ENCODE results near the gene WDR82. TPM values are rescaled to one million over a fixed set of nuclear protein-coding genes. Genes with fewer than 3 reads are reported as not detected.
"Not testable (repeated sequence)": the region's sequence is repeated elsewhere in the genome, so short reads cannot be mapped to it uniquely, and the experiment has no call there.

Gene WDR82
- total RNA-seq, 5 donors from 2014 or later (not counting 1 experiment from before 2014, with no cell fraction given) = 119 to 159 (median 154) TPM

DNA sequence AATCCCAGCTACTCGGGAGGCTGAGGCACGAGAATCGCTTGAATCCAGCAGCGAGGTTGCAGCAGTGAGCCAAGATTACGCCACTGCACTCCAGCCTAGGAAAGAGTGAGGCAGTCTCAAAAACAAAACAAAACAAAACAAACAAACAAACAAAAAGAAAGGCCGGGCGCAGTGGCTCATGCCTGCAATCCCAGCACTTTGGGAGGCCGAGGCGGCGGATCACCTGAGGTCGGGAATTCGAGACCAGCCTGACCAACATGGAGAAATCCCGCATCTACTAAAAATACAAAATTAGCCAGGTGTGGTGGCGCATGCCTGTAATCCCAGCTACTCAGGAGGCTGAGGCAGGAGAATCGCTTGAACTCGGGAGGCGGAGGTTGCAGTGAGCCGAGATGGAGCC, 3.7 kb downstream of the WDR82 start:
- POLR2A ChIA-PET = interaction anchor here in 1 of 2 donors (0.6 kb wide), 1 partner anchor 21 kb away, joined by 3 read pairs; no protein-coding TSS in a partner anchor
- H3K9me3 Mint-ChIP-seq; H3K9me3 ChIP-seq; H3K27me3 Mint-ChIP-seq; H3K27me3 ChIP-seq (replicated peaks in 1 of 2; ENCODE audit: control insufficient read depth in 2 of 2, extremely low read depth in 1 of 2, insufficient read depth in 2 of 2, low read length in 1 of 2); ATAC-seq (replicated peaks in 1 of 4); CTCF ChIA-PET: not testable (repeated sequence)
- H3K4me1 ChIP-seq (ENCODE audit: control insufficient read depth in 1 of 2, extremely low read depth in 1 of 2, insufficient read depth in 2 of 2, low read length in 2 of 2) = peaks cover 44 to 54% of the 10 kb centered on the region in 2 experiments
- H3K4me3 Mint-ChIP-seq = peak overlapping the region; percentile 89 to 92 (median 91)
- peak overlapping the region; percentile 91 to 93 for H3K27ac Mint-ChIP-seq
- H3K36me3 ChIP-seq (ENCODE audit: control insufficient read depth in 2 of 2, extremely low read depth in 1 of 2, insufficient read depth in 1 of 2, low read length in 1 of 2) = peaks cover 2 to 27% of the 10 kb centered on the region in 2 donors
- peak overlapping the region; percentile 69 to 71 for H3K4me3 ChIP-seq (ENCODE audit: control insufficient read depth in 1 of 2, extremely low read depth in 1 of 2, low read length in 1 of 2)
- H3K36me3 Mint-ChIP-seq = peaks cover 40% of the 10 kb centered on the region
- DNase-seq = peak in 1 of 35 experiments; percentile 6
- peak overlapping the region; percentile 80 for H3K27ac ChIP-seq (ENCODE audit: low read length)
- 33% methylated on average over 3 of the region's 18 CpGs for WGBS (ENCODE audit: insufficient coverage)
- H3K4me1 Mint-ChIP-seq = peaks cover 64 to 83% (median 77%) of the 10 kb centered on the region in 3 donors

DNA sequence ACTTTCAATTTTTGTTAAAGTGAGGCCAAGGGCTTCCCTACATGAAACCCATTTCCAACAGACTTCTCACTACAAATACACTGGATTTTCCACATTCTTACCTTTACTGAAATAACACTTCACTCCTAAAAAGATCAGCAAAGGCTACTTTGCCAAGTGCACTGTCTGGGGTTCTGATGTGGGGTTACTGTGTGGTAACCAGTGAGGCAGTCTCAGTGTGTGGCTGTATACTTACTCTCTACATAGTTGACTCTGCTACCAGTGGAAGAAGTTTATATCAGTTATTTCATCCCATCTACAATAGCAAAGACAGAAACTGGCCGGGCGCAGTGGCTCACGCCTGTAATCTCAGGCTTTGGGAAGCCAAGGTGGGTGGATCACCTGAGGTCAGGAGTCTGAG, 5.6 kb downstream of the WDR82 start:
- Mint-ChIP-seq H3K36me3 (peaks cover 41% of the 10 kb centered on the region), H3K4me3 (peak overlapping the region; percentile 89 to 92 (median 91)), H3K27ac (peak overlapping the region; percentile 91 to 93), H3K27me3 (no peaks in the 10 kb centered on the region), H3K4me1 (peaks cover 76 to 84% (median 84%) of the 10 kb centered on the region in 3 donors), H3K9me3 (no peaks in the 10 kb centered on the region)
- DNase-seq = peak in 1 of 35 experiments; percentile 11
- WGBS (ENCODE audit: insufficient coverage) = no CpG with 5 or more reads among the region's 3 CpGs
- Histone ChIP-seq H3K4me1 (ENCODE audit: control insufficient read depth in 1 of 2, extremely low read depth in 1 of 2, insufficient read depth in 2 of 2, low read length in 2 of 2) (peaks cover 49 to 65% of the 10 kb centered on the region in 2 experiments), H3K27me3 (replicated peaks in 1 of 2; ENCODE audit: control insufficient read depth in 2 of 2, extremely low read depth in 1 of 2, insufficient read depth in 2 of 2, low read length in 1 of 2) (no peaks in the 10 kb centered on the region), H3K4me3 (ENCODE audit: control insufficient read depth in 1 of 2, extremely low read depth in 1 of 2, low read length in 1 of 2) (peak overlapping the region in 1 of 2 donors; percentile 69), H3K36me3 (ENCODE audit: control insufficient read depth in 2 of 2, extremely low read depth in 1 of 2, insufficient read depth in 1 of 2, low read length in 1 of 2) (peaks cover 2 to 46% of the 10 kb centered on the region in 2 donors), H3K9me3 (no peaks in the 10 kb centered on the region), H3K27ac (ENCODE audit: low read length) (peak overlapping the region; percentile 80)
- ChIA-PET CTCF (interaction anchor here (0.6 to 1.9 kb wide), 4 partner anchors 9 to 42 kb away, joined by 3 to 11 read pairs (median 6); partner anchors contain the start of gene GLYCTK (in 1 of the 2)), POLR2A (interaction anchor here in 1 of 2 donors (0.6 to 0.7 kb wide), 2 partner anchors 13 to 34 kb away, joined by 3 to 6 read pairs; partner anchors contain the start of gene TWF2)
- peak in 2 of 4 experiments; percentile 19 to 43 for ATAC-seq (replicated peaks in 1 of 4)

DNA sequence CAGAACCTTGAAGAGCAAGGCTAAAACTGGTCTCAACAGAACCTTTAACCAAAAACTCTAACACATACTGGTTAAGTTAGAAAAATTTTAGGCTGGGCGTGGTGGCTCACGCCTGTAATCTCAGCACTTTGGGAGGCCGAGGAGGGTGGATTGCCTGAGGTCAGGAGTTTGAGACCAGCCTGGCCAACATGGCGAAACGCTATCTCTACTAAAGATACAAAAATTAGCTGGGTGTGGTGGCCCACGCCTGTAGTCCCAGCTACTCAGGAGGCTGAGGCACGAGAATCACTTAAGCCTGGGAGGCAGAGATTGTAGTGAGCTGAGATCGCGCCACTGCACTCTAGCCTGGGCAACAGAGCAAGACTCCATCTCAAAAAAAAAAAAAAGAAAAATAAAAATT, 6.3 kb downstream of the WDR82 start:
- H3K9me3 Mint-ChIP-seq; H3K9me3 ChIP-seq; H3K27me3 Mint-ChIP-seq; H3K27me3 ChIP-seq (replicated peaks in 1 of 2; ENCODE audit: control insufficient read depth in 2 of 2, extremely low read depth in 1 of 2, insufficient read depth in 2 of 2, low read length in 1 of 2); ATAC-seq (replicated peaks in 1 of 4): not testable (repeated sequence)
- Histone ChIP-seq H3K27ac (ENCODE audit: low read length) (peak overlapping the region; percentile 80), H3K4me3 (ENCODE audit: control insufficient read depth in 1 of 2, extremely low read depth in 1 of 2, low read length in 1 of 2) (peak overlapping the region in 1 of 2 donors; percentile 27), H3K36me3 (ENCODE audit: control insufficient read depth in 2 of 2, extremely low read depth in 1 of 2, insufficient read depth in 1 of 2, low read length in 1 of 2) (peaks cover 2 to 52% of the 10 kb centered on the region in 2 donors), H3K4me1 (ENCODE audit: control insufficient read depth in 1 of 2, extremely low read depth in 1 of 2, insufficient read depth in 2 of 2, low read length in 2 of 2) (peaks cover 49 to 65% of the 10 kb centered on the region in 2 experiments)
- peak in 1 of 35 experiments; percentile 10 for DNase-seq
- ChIA-PET CTCF (interaction anchor here (0.5 to 2.1 kb wide), 5 partner anchors 10 to 272 kb away, joined by 3 to 15 read pairs (median 8); no protein-coding TSS in a partner anchor), POLR2A (interaction anchor here (0.7 to 1.6 kb wide), 5 partner anchors 10 to 281 kb away, joined by 3 to 15 read pairs (median 6); no protein-coding TSS in a partner anchor)
- H3K36me3 Mint-ChIP-seq = peaks cover 43% of the 10 kb centered on the region
- peak overlapping the region; percentile 84 to 92 (median 89) for H3K4me3 Mint-ChIP-seq
- no CpG with 5 or more reads among the region's 9 CpGs for WGBS (ENCODE audit: insufficient coverage)
- H3K27ac Mint-ChIP-seq = peak overlapping the region; percentile 92 to 93
- peaks cover 82 to 91% (median 89%) of the 10 kb centered on the region in 3 donors for H3K4me1 Mint-ChIP-seq

DNA sequence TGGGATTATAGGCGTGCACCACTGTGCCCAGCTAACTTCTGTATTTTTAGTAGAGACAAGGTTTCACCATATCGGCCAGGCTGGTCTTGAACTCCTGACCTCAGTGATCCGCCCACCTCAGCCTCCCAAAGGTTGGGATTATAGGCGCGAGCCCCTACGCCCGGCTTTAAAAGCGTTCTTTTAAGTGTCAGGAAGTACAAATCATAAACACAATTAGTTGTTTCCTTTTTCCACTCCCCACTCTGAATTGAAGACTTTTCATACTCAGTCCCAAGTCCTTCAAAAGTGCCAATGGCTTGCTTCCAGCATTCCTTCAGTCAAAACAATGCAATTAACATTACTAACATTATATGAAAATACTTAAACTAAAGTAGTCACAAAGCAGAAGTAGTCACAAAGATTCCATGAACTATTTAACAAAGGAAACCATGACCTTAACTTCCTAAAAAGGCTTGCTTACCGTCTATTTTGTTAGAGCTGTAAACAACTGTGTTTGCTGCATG, 8.1 kb downstream of the WDR82 start:
- peaks cover 45 to 63% of the 10 kb centered on the region in 2 experiments for H3K4me1 ChIP-seq (ENCODE audit: control insufficient read depth in 1 of 2, extremely low read depth in 1 of 2, insufficient read depth in 2 of 2, low read length in 2 of 2)
- no peak overlapping the region for H3K4me3 ChIP-seq (ENCODE audit: control insufficient read depth in 1 of 2, extremely low read depth in 1 of 2, low read length in 1 of 2)
- H3K4me3 Mint-ChIP-seq = peak overlapping the region; percentile 84 to 92 (median 89)
- peaks cover 82 to 89% (median 88%) of the 10 kb centered on the region in 3 donors for H3K4me1 Mint-ChIP-seq
- H3K27ac Mint-ChIP-seq = peak overlapping the region; percentile 92 to 93
- WGBS (ENCODE audit: insufficient coverage) = 28% methylated on average over 4 of the region's 9 CpGs
- ChIA-PET POLR2A (interaction anchor here in 1 of 2 donors (1.2 to 1.6 kb wide), 4 partner anchors 12 to 22 kb away, joined by 4 to 15 read pairs (median 6); partner anchors contain the start of gene GLYCTK), CTCF (interaction anchor here in 1 of 2 donors (1.1 to 2.1 kb wide), 6 partner anchors 9 to 50 kb away, joined by 3 to 15 read pairs (median 5); partner anchors contain the start of gene TWF2)
- ATAC-seq (replicated peaks in 1 of 4) (no peak), DNase-seq (peak in 1 of 35 experiments; percentile 12)
- H3K27ac ChIP-seq (ENCODE audit: low read length) = peak overlapping the region; percentile 80
- H3K9me3 Mint-ChIP-seq = no peaks in the 10 kb centered on the region
- H3K27me3 Mint-ChIP-seq = no peaks in the 10 kb centered on the region
- no peaks in the 10 kb centered on the region for H3K27me3 ChIP-seq (replicated peaks in 1 of 2; ENCODE audit: control insufficient read depth in 2 of 2, extremely low read depth in 1 of 2, insufficient read depth in 2 of 2, low read length in 1 of 2)
- H3K36me3 Mint-ChIP-seq = peaks cover 48% of the 10 kb centered on the region
- H3K9me3 ChIP-seq = no peaks in the 10 kb centered on the region
- H3K36me3 ChIP-seq (ENCODE audit: control insufficient read depth in 2 of 2, extremely low read depth in 1 of 2, insufficient read depth in 1 of 2, low read length in 1 of 2) = peaks cover 2 to 64% of the 10 kb centered on the region in 2 donors

DNA sequence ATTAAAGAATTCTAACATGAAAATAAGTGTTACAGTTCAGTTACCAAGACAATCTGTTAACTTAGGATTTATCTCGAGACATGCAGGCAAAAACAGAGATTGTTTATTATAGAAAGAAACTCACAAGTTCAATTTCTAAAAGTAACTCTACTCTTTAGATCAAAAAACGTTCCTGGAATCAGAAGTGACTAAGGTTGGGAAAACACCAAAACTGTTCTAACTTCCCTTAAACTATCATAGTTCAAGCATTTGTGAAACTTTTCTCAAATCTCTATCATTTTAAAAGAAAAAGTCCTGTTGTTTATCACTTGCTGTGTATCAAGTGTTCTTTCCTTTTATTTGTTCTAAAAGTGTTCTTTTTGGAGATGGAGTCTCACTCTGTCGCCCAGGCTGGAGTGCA, 8.7 kb downstream of the WDR82 start:
- H3K9me3 ChIP-seq = no peaks in the 10 kb centered on the region
- H3K36me3 ChIP-seq (ENCODE audit: control insufficient read depth in 2 of 2, extremely low read depth in 1 of 2, insufficient read depth in 1 of 2, low read length in 1 of 2) = peaks cover 2 to 63% of the 10 kb centered on the region in 2 donors
- 17% methylated on average over 1 of the region's 3 CpGs for WGBS (ENCODE audit: insufficient coverage)
- H3K27me3 Mint-ChIP-seq = no peaks in the 10 kb centered on the region
- CTCF ChIA-PET = interaction anchor here in 1 of 2 donors (1.3 to 1.6 kb wide), 2 partner anchors 8 to 29 kb away, joined by 5 read pairs; no protein-coding TSS in a partner anchor
- H3K4me3 ChIP-seq (ENCODE audit: control insufficient read depth in 1 of 2, extremely low read depth in 1 of 2, low read length in 1 of 2) = no peak overlapping the region
- peak overlapping the region; percentile 84 to 92 (median 89) for H3K4me3 Mint-ChIP-seq
- H3K27me3 ChIP-seq (replicated peaks in 1 of 2; ENCODE audit: control insufficient read depth in 2 of 2, extremely low read depth in 1 of 2, insufficient read depth in 2 of 2, low read length in 1 of 2) = no peaks in the 10 kb centered on the region
- H3K4me1 ChIP-seq (ENCODE audit: control insufficient read depth in 1 of 2, extremely low read depth in 1 of 2, insufficient read depth in 2 of 2, low read length in 2 of 2) = peaks cover 47 to 64% of the 10 kb centered on the region in 2 experiments
- DNase-seq (no peak), ATAC-seq (replicated peaks in 1 of 4) (no peak)
- peaks cover 48% of the 10 kb centered on the region for H3K36me3 Mint-ChIP-seq
- no peaks in the 10 kb centered on the region for H3K9me3 Mint-ChIP-seq
- peaks cover 77 to 90% (median 89%) of the 10 kb centered on the region in 3 donors for H3K4me1 Mint-ChIP-seq
- POLR2A ChIA-PET = interaction anchor here in 1 of 2 donors (0.7 kb wide), 1 partner anchor 10 kb away, joined by 3 read pairs; no protein-coding TSS in a partner anchor
- H3K27ac Mint-ChIP-seq = peak overlapping the region; percentile 92 to 93
- peak overlapping the region; percentile 80 for H3K27ac ChIP-seq (ENCODE audit: low read length)

DNA sequence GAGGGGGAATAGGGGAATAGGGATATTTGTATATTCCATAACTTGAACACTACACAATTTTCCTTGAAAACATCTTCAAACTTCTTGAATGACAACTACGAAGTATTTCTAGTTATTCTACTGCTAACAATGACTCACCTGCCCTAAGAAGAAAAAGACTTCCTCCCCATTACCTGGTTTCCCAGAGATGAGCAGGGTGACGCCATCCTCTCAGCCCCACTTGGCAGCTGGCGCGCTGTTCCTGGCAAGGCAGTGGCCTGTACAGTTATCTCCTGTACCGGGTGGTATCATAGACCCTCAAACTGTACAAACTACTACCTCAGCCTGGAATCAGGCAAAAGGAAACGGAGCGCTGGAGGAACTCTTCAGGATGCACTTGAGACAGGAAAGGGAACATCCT, 10.4 kb downstream of the WDR82 start:
- ATAC-seq (replicated peaks in 1 of 4) = peak; percentile 46 to 75 (median 70)
- Histone ChIP-seq H3K27me3 (replicated peaks in 1 of 2; ENCODE audit: control insufficient read depth in 2 of 2, extremely low read depth in 1 of 2, insufficient read depth in 2 of 2, low read length in 1 of 2) (no peaks in the 10 kb centered on the region), H3K9me3 (no peaks in the 10 kb centered on the region), H3K27ac (ENCODE audit: low read length) (peak overlapping the region; percentile 80), H3K4me3 (ENCODE audit: control insufficient read depth in 1 of 2, extremely low read depth in 1 of 2, low read length in 1 of 2) (no peak overlapping the region), H3K4me1 (ENCODE audit: control insufficient read depth in 1 of 2, extremely low read depth in 1 of 2, insufficient read depth in 2 of 2, low read length in 2 of 2) (peaks cover 51 to 60% of the 10 kb centered on the region in 2 experiments), H3K36me3 (ENCODE audit: control insufficient read depth in 2 of 2, extremely low read depth in 1 of 2, insufficient read depth in 1 of 2, low read length in 1 of 2) (peaks cover 5 to 72% of the 10 kb centered on the region in 2 donors)
- Mint-ChIP-seq H3K36me3 (peaks cover 55% of the 10 kb centered on the region), H3K4me3 (peak overlapping the region; percentile 59 to 64 (median 60)), H3K27ac (peak overlapping the region; percentile 84 to 92), H3K4me1 (peaks cover 77 to 90% (median 90%) of the 10 kb centered on the region in 3 donors), H3K9me3 (no peaks in the 10 kb centered on the region), H3K27me3 (no peaks in the 10 kb centered on the region)
- ChIA-PET CTCF (interaction anchor here in 1 of 2 donors (1.0 to 1.2 kb wide), 2 partner anchors 12 to 29 kb away, joined by 3 read pairs; partner anchors contain the start of gene TWF2), POLR2A (no interaction called here)
- 42% methylated on average over 4 of the region's 7 CpGs for WGBS (ENCODE audit: insufficient coverage)
- DNase-seq = peak in 10 of 35 experiments; percentile 27 to 64 (median 44)
